ENCODE results near the gene VPS13C.

DNA sequence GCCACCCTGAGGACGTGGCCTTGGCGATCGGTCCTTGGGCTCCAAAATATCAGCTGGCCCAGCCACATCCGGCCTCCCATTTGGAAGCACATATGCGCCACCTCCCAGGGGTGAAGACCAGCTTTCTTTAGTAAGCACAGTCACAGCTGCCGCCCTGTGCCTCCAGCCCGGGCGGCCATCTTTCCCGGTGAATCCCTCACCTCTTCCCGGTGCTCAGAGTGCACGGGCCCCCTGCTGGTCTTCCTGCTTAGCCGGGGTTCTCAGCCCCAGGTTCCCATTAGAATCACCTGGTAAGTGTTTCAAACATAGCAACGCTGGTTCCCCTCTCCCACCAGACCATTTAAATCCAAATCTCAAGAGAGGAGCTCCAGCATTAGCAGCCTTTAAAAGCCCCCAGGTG is 232.2 kb downstream of the VPS13C start:
- TF ChIP-seq FOXP2 (optimal IDR thresholded peaks at IDR 0.05; ENCODE audit: control extremely low read depth, extremely low read length, insufficient read depth) (no peak), EZH2 (IDR thresholded peaks at IDR 0.05) (no peak), POLR2AphosphoS5 (IDR thresholded peaks at IDR 0.05; ENCODE audit: borderline replicate concordance, low read depth, low read length) (no peak)
